ENCODE results near the gene PRICKLE4. TPM values are rescaled to one million over a fixed set of nuclear protein-coding genes. Genes with fewer than 3 reads are reported as not detected.

Gene PRICKLE4
- total and polyA plus RNA-seq, 2 of the 13 experiments (the other 11 are each of a cell fraction or from before 2014, with no cell fraction given), result 0.92 to 1.2 TPM

DNA sequence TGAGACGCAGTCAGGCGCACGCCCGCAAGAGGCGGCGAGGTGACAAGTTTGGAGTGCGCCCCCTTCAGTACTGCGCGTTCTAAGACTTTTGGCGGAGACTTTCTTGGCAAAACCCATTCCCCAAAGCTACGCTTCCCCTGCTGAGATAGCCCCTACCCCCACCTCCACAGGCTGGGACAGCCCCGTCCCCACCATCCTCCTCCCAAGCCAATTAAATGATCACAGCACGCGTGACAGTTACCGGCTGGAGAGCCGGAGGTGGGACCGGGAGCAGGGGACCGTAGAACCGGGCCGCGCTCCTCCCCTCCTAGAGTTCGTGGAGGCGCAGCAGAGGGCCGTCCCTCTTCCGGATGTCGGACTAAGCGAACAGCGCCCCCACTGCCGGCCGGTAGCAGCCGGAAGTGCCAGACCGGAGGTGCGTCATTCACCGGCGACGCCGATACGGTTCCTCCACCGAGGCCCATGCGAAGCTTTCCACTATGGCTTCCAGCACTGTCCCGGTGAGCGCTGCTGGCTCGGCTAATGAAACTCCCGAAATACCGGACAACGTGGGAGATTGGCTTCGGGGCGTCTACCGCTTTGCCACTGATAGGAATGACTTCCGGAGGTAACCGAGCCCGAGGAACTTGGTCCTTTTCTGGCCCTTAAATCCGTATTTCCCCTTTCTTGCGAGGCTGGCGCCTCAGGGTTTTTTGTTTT, 6.8 kb downstream of the PRICKLE4 start, which contains the start of gene TOMM6 (continued):
- TF ChIP-seq, protein P1, sequence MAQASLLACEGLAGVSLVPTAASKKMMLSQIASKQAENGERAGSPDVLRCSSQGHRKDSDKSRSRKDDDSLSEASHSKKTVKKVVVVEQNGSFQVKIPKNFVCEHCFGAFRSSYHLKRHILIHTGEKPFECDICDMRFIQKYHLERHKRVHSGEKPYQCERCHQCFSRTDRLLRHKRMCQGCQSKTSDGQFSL (CRISPR knock-in tag; IDR thresholded peaks at IDR 0.05), result peak; percentile 80
- TF ChIP-seq MED13 (CRISPR knock-in tag; IDR thresholded peaks at IDR 0.05) (0 out of 2 replicates have a peak, but pooled peaks have one; percentile 66), BORCS8-MEF2B (CRISPR knock-in tag; IDR thresholded peaks at IDR 0.05) (peak; percentile 77; the same call in 1 of the 2 replicates), MED8 (CRISPR knock-in tag; IDR thresholded peaks at IDR 0.05; ENCODE audit: insufficient replicate concordance) (no peak), BRD4 (CRISPR knock-in tag; IDR thresholded peaks at IDR 0.05) (peak; percentile 94), FOXK2 (IDR thresholded peaks at IDR 0.05) (no peak), TBP (CRISPR knock-in tag; IDR thresholded peaks at IDR 0.05) (no peak), NR2F2 (IDR thresholded peaks at IDR 0.05; ENCODE audit: borderline replicate concordance, low read depth) (peak; percentile 51; the same call in 1 of the 2 replicates), ZNF496 (CRISPR knock-in tag; IDR thresholded peaks at IDR 0.05; ENCODE audit: insufficient replicate concordance) (no peak), ZNF546 (CRISPR knock-in tag; conservative IDR thresholded peaks at IDR 0.05) (no peak), ZNF775 (CRISPR knock-in tag; IDR thresholded peaks at IDR 0.05; ENCODE audit: borderline replicate concordance) (no peak), ZFP36 (IDR thresholded peaks at IDR 0.05; ENCODE audit: borderline replicate concordance, low read depth, low read length, partially characterized antibody) (peak; percentile 2), ELF3 (CRISPR knock-in tag; IDR thresholded peaks at IDR 0.05) (peak; percentile 94), U2AF1 (optimal IDR thresholded peaks at IDR 0.05; ENCODE audit: low read depth, low read length) (peak; percentile 94), DNMT3B (CRISPR knock-in tag; conservative IDR thresholded peaks at IDR 0.05) (no peak), CBX5 (CRISPR knock-in tag; IDR thresholded peaks at IDR 0.05; ENCODE audit: borderline replicate concordance) (peak; percentile 90), ZNF703 (CRISPR knock-in tag; IDR thresholded peaks at IDR 0.05; ENCODE audit: borderline replicate concordance) (peak; percentile 42; the same call in 1 of the 2 replicates), ZNF570 (CRISPR knock-in tag; IDR thresholded peaks at IDR 0.05; ENCODE audit: borderline replicate concordance) (0 out of 2 replicates have a peak, but pooled peaks have one; percentile 48), ZNF292 (CRISPR knock-in tag; IDR thresholded peaks at IDR 0.05; ENCODE audit: borderline replicate concordance, low read depth) (no peak), ZNF709 (CRISPR knock-in tag; IDR thresholded peaks at IDR 0.05) (peak; percentile 42; the same call in 1 of the 2 replicates)
- TF ChIP-seq, protein P2, sequence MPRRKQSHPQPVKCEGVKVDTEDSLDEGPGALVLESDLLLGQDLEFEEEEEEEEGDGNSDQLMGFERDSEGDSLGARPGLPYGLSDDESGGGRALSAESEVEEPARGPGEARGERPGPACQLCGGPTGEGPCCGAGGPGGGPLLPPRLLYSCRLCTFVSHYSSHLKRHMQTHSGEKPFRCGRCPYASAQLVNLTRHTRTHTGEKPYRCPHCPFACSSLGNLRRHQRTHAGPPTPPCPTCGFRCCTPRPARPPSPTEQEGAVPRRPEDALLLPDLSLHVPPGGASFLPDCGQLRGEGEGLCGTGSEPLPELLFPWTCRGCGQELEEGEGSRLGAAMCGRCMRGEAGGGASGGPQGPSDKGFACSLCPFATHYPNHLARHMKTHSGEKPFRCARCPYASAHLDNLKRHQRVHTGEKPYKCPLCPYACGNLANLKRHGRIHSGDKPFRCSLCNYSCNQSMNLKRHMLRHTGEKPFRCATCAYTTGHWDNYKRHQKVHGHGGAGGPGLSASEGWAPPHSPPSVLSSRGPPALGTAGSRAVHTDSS (CRISPR knock-in tag; conservative IDR thresholded peaks at IDR 0.05), result no peak; the same call in 1 of the 2 replicates
- TF ChIP-seq, protein P3, sequence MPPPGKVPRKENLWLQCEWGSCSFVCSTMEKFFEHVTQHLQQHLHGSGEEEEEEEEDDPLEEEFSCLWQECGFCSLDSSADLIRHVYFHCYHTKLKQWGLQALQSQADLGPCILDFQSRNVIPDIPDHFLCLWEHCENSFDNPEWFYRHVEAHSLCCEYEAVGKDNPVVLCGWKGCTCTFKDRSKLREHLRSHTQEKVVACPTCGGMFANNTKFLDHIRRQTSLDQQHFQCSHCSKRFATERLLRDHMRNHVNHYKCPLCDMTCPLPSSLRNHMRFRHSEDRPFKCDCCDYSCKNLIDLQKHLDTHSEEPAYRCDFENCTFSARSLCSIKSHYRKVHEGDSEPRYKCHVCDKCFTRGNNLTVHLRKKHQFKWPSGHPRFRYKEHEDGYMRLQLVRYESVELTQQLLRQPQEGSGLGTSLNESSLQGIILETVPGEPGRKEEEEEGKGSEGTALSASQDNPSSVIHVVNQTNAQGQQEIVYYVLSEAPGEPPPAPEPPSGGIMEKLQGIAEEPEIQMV (CRISPR knock-in tag; IDR thresholded peaks at IDR 0.05; ENCODE audit: low read depth), result no peak
- TF ChIP-seq, protein P4, sequence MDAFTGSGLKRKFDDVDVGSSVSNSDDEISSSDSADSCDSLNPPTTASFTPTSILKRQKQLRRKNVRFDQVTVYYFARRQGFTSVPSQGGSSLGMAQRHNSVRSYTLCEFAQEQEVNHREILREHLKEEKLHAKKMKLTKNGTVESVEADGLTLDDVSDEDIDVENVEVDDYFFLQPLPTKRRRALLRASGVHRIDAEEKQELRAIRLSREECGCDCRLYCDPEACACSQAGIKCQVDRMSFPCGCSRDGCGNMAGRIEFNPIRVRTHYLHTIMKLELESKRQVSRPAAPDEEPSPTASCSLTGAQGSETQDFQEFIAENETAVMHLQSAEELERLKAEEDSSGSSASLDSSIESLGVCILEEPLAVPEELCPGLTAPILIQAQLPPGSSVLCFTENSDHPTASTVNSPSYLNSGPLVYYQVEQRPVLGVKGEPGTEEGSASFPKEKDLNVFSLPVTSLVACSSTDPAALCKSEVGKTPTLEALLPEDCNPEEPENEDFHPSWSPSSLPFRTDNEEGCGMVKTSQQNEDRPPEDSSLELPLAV (CRISPR knock-in tag; conservative IDR thresholded peaks at IDR 0.05; ENCODE audit: low read depth), result no peak
- TF ChIP-seq, protein P5, sequence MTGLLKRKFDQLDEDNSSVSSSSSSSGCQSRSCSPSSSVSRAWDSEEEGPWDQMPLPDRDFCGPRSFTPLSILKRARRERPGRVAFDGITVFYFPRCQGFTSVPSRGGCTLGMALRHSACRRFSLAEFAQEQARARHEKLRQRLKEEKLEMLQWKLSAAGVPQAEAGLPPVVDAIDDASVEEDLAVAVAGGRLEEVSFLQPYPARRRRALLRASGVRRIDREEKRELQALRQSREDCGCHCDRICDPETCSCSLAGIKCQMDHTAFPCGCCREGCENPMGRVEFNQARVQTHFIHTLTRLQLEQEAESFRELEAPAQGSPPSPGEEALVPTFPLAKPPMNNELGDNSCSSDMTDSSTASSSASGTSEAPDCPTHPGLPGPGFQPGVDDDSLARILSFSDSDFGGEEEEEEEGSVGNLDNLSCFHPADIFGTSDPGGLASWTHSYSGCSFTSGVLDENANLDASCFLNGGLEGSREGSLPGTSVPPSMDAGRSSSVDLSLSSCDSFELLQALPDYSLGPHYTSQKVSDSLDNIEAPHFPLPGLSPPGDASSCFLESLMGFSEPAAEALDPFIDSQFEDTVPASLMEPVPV (CRISPR knock-in tag; IDR thresholded peaks at IDR 0.05), result no peak

Measured in HepG2 (cell line).